ENCODE measurements around the gene EDDM3A. TPM values are rescaled to one million over a fixed set of nuclear protein-coding genes. Genes with fewer than 3 reads are reported as not detected.

Gene EDDM3A
- total and polyA plus RNA-seq, 10 of the 15 experiments (the other 5 are each of a cell fraction or from before 2014, with no cell fraction given) = not detected

DNA sequence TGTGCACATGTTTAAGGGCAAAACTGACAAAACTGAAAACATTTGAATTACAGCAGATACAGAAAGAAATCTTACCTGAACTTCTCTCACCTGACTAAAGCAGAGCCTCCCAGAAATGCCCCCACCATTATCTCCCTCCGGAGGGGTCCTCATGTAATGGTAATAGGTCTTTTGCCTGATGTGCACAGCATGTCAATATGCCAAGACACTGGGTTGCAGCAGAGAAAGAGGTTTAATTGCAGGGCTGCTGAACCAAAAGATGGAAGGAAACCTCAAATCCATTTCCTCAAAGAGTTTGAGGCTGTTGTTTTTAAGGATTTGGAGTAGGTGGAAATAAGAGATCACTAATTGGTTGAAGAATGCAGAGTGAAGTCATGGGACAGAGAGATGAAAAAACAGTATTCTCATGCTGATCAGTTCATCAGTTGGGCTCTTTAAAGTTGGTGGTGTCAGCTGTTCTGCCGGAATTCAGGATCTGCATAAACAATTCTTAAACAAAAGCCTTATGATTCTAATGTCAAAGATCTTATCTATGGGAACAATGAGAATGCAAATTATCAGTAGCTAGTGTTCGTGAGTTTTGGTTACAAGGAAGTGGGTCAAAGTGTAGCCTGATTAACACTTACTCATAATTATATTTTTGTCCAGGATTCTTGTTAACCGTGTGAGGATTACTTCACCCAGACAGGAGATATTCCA, 38.9 kb upstream of the EDDM3A start:
- ChIA-PET SMC1A (ENCODE audit: uncharacterized antibody, unreplicated experiment) (interaction anchor here (1.1 to 1.4 kb wide), 2 partner anchors 74 to 152 kb away, joined by 3 read pairs; partner anchors contain the start of gene RNASE6), POLR2A (no interaction called here), RAD21 (ENCODE audit: unreplicated experiment) (interaction anchor here (0.6 kb wide), 1 partner anchor 61 kb away, joined by 4 read pairs; no protein-coding TSS in a partner anchor), CTCF (interaction anchor here (0.9 to 1.5 kb wide), 5 partner anchors 10 to 160 kb away, joined by 3 to 4 read pairs (median 3); no protein-coding TSS in a partner anchor)
- H2AFZ ChIP-seq (ENCODE audit: control insufficient read depth, low read depth, low read length) = no peak overlapping the region
- no peak for ATAC-seq
- H3K79me2 ChIP-seq (ENCODE audit: control insufficient read depth, insufficient read depth, low read length) = no peaks in the 10 kb centered on the region
- H3K4me1 ChIP-seq (ENCODE audit: control insufficient read depth, insufficient read depth, low read length) = no peaks in the 10 kb centered on the region
- no peak overlapping the region for H3K4me3 ChIP-seq
- intact Hi-C loops (cut with micrococcal nuclease; ENCODE audit: unreplicated experiment) = no loop called here
- no peaks in the 10 kb centered on the region for H4K20me1 ChIP-seq (ENCODE audit: control insufficient read depth, insufficient read depth)
- H3K9me3 ChIP-seq (replicated peaks; ENCODE audit: control insufficient read depth, insufficient read depth, low read length) = no peaks in the 10 kb centered on the region; the same call in 2 of the 3 replicates
- no peak overlapping the region for H3K27ac ChIP-seq (ENCODE audit: control insufficient read depth, insufficient read depth)
- DNase-seq (ENCODE audit: low read depth, low spot score) = no peak
- BruUV-seq (replicated peaks) = no TSS peak
- FAIRE-seq = no peak
- in situ Hi-C loops (cut with MboI) = no loop called here
- H3K27me3 ChIP-seq (replicated peaks in 1 of 2; ENCODE audit: control insufficient read depth in 2 of 2, insufficient read depth in 2 of 2, low read length in 1 of 2) = no peaks in the 10 kb centered on the region
- 47% methylated on average over 4 of the region's 4 CpGs for WGBS (ENCODE audit: insufficient coverage, insufficient replicate concordance, low lambda C conversion rate, missing lambda C conversion rate)
- H3K4me2 ChIP-seq (ENCODE audit: control insufficient read depth, insufficient read depth) = no peak overlapping the region
- H3K36me3 ChIP-seq (ENCODE audit: control insufficient read depth in 2 of 2, insufficient read depth in 2 of 2, low read length in 1 of 2) = no peaks in the 10 kb centered on the region
- no peak overlapping the region for H3K9ac ChIP-seq (ENCODE audit: control insufficient read depth, insufficient read depth, low read length)
- no peak for TF ChIP-seq POLR2A (IDR thresholded peaks at IDR 0.05; ENCODE audit: low read depth, low read length)
- no peak for TF ChIP-seq ZNF384 (IDR thresholded peaks at IDR 0.05; ENCODE audit: borderline replicate concordance, low read depth, low read length)
- no peak for TF ChIP-seq ZZZ3 (IDR thresholded peaks at IDR 0.05; ENCODE audit: control insufficient read depth, insufficient read length, low read depth)
- TF ChIP-seq HDAC2 (IDR thresholded peaks at IDR 0.05) = no peak
- TF ChIP-seq, protein P1, sequence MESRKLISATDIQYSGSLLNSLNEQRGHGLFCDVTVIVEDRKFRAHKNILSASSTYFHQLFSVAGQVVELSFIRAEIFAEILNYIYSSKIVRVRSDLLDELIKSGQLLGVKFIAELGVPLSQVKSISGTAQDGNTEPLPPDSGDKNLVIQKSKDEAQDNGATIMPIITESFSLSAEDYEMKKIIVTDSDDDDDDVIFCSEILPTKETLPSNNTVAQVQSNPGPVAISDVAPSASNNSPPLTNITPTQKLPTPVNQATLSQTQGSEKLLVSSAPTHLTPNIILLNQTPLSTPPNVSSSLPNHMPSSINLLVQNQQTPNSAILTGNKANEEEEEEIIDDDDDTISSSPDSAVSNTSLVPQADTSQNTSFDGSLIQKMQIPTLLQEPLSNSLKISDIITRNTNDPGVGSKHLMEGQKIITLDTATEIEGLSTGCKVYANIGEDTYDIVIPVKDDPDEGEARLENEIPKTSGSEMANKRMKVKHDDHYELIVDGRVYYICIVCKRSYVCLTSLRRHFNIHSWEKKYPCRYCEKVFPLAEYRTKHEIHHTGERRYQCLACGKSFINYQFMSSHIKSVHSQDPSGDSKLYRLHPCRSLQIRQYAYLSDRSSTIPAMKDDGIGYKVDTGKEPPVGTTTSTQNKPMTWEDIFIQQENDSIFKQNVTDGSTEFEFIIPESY (IDR thresholded peaks at IDR 0.05) = no peak
- no peak for TF ChIP-seq FOXM1 (IDR thresholded peaks at IDR 0.05; ENCODE audit: low read depth, low read length)
- TF ChIP-seq, protein P2, sequence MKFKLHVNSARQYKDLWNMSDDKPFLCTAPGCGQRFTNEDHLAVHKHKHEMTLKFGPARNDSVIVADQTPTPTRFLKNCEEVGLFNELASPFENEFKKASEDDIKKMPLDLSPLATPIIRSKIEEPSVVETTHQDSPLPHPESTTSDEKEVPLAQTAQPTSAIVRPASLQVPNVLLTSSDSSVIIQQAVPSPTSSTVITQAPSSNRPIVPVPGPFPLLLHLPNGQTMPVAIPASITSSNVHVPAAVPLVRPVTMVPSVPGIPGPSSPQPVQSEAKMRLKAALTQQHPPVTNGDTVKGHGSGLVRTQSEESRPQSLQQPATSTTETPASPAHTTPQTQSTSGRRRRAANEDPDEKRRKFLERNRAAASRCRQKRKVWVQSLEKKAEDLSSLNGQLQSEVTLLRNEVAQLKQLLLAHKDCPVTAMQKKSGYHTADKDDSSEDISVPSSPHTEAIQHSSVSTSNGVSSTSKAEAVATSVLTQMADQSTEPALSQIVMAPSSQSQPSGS (IDR thresholded peaks at IDR 0.05; ENCODE audit: low read length) = no peak
- TF ChIP-seq, protein P3, sequence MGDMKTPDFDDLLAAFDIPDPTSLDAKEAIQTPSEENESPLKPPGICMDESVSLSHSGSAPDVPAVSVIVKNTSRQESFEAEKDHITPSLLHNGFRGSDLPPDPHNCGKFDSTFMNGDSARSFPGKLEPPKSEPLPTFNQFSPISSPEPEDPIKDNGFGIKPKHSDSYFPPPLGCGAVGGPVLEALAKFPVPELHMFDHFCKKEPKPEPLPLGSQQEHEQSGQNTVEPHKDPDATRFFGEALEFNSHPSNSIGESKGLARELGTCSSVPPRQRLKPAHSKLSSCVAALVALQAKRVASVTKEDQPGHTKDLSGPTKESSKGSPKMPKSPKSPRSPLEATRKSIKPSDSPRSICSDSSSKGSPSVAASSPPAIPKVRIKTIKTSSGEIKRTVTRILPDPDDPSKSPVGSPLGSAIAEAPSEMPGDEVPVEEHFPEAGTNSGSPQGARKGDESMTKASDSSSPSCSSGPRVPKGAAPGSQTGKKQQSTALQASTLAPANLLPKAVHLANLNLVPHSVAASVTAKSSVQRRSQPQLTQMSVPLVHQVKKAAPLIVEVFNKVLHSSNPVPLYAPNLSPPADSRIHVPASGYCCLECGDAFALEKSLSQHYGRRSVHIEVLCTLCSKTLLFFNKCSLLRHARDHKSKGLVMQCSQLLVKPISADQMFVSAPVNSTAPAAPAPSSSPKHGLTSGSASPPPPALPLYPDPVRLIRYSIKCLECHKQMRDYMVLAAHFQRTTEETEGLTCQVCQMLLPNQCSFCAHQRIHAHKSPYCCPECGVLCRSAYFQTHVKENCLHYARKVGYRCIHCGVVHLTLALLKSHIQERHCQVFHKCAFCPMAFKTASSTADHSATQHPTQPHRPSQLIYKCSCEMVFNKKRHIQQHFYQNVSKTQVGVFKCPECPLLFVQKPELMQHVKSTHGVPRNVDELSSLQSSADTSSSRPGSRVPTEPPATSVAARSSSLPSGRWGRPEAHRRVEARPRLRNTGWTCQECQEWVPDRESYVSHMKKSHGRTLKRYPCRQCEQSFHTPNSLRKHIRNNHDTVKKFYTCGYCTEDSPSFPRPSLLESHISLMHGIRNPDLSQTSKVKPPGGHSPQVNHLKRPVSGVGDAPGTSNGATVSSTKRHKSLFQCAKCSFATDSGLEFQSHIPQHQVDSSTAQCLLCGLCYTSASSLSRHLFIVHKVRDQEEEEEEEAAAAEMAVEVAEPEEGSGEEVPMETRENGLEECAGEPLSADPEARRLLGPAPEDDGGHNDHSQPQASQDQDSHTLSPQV (IDR thresholded peaks at IDR 0.05) = no peak
- TF ChIP-seq, protein P4, sequence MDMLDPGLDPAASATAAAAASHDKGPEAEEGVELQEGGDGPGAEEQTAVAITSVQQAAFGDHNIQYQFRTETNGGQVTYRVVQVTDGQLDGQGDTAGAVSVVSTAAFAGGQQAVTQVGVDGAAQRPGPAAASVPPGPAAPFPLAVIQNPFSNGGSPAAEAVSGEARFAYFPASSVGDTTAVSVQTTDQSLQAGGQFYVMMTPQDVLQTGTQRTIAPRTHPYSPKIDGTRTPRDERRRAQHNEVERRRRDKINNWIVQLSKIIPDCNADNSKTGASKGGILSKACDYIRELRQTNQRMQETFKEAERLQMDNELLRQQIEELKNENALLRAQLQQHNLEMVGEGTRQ (IDR thresholded peaks at IDR 0.05; ENCODE audit: borderline replicate concordance, low read depth, low read length) = no peak
- TF ChIP-seq ZBED1 (IDR thresholded peaks at IDR 0.05; ENCODE audit: borderline replicate concordance) = no peak
- no peak for TF ChIP-seq HDAC6 (IDR thresholded peaks at IDR 0.05; ENCODE audit: unreplicated experiment)
- no peak for TF ChIP-seq IRF4 (IDR thresholded peaks at IDR 0.05; ENCODE audit: low read depth, low read length)
- TF ChIP-seq TAF1 (IDR thresholded peaks at IDR 0.05; ENCODE audit: borderline replicate concordance, low read depth, low read length) = no peak
- no peak for TF ChIP-seq NR2C2 (IDR thresholded peaks at IDR 0.05; ENCODE audit: borderline replicate concordance, control insufficient read depth, insufficient read length, low read depth)
- no peak for TF ChIP-seq NFIC (IDR thresholded peaks at IDR 0.05; ENCODE audit: low read depth, low read length)
- TF ChIP-seq ZNF24 (IDR thresholded peaks at IDR 0.05) = no peak
- TF ChIP-seq MXI1 (IDR thresholded peaks at IDR 0.05; ENCODE audit: low read depth, low read length) = no peak

All from GM12878 (cell line).